GM10847 (cell line): Measurements from ENCODE around the gene CBR3.
A peak's percentile ranks its signal among the peaks of the same experiment; 100 is the strongest.

Experiments used
- POLR2A ChIP-seq: IDR thresholded peaks from 2 replicates; pipeline ENCODE4 v1.6.1; 2011; ENCODE audit not compliant: insufficient read length; ENCODE audit errors: extremely low read depth

The CBR3 gene

GRCh38 chr21:36135391-36136102, 668 bp downstream of the CBR3 start:
- no peak for TF ChIP-seq POLR2A

GRCh38 chr21:36141513-36141925, 6.6 kb downstream of the CBR3 start:
- TF ChIP-seq POLR2A, result no peak

- TF ChIP-seq POLR2A, result no peak
Measured at GRCh38 chr21:36145259-36145658, 10.4 kb downstream of the CBR3 start.

GRCh38 chr21:36147911-36148310, 13.0 kb downstream of the CBR3 start:
- no peak for TF ChIP-seq POLR2A

GRCh38 chr21:36148886-36149285, 14.0 kb downstream of the CBR3 start:
- no peak for TF ChIP-seq POLR2A

- no peak for TF ChIP-seq POLR2A
Measured at GRCh38 chr21:36149788-36150711, 15.2 kb downstream of the CBR3 start.

- TF ChIP-seq POLR2A, result peak; percentile 16
Measured at GRCh38 chr21:36155603-36156338, 20.9 kb downstream of the CBR3 start.

GRCh38 chr21:36156339-36156814, 21.5 kb downstream of the CBR3 start:
- no peak for TF ChIP-seq POLR2A

- TF ChIP-seq POLR2A, result no peak
Measured at GRCh38 chr21:36156815-36157670, 22.2 kb downstream of the CBR3 start, which contains the start of gene DOP1B. Gene DOP1B, plus strand, starts transcription at chr21:36156824. Its CDS starts 7,910 bp downstream, at chr21:36164734.

GRCh38 chr21:36159356-36159921, 24.6 kb downstream of the CBR3 start:
- TF ChIP-seq POLR2A, result no peak

- no peak for TF ChIP-seq POLR2A
Measured at GRCh38 chr21:36160850-36161178, 25.9 kb downstream of the CBR3 start.

GRCh38 chr21:36162631-36163030, 27.8 kb downstream of the CBR3 start:
- no peak for TF ChIP-seq POLR2A

GRCh38 chr21:36163750-36164741, 29.2 kb downstream of the CBR3 start:
- no peak for TF ChIP-seq POLR2A

- TF ChIP-seq POLR2A, result no peak
Measured at GRCh38 chr21:36165356-36165755, 30.5 kb downstream of the CBR3 start.
